Measurements from ENCODE around the gene SMTN. TPM values are rescaled to one million over a fixed set of nuclear protein-coding genes. Genes with fewer than 3 reads are reported as not detected.

SMTN gene
- 49.3 and 111 TPM in 2 replicates for total RNA-seq (2011; cell fraction: chromatin; rRNA removed; ENCODE audit: low replicate concordance)
- 49.2 and 65.0 TPM in 2 replicates for total RNA-seq (2011; cell fraction: nucleolus; rRNA removed)
- 48.8 and 58.2 TPM in 2 replicates for total RNA-seq (2011; cell fraction: nucleoplasm; rRNA removed)
- total RNA-seq (2014; rRNA removed) = 17.8 and 22.3 TPM in 2 replicates
- total RNA-seq (2014; rRNA removed; fragmentation: Illumina TruSeq; extraction: Trizol) = 8.8 and 11.1 TPM in 2 replicates
- total RNA-seq (2015; rRNA removed; fragmentation: Illumina TruSeq; extraction: Trizol) = 16.0 and 16.1 TPM in 2 replicates
- total RNA-seq (2021) = 39.9 and 41.1 TPM in 2 replicates
- 7.7 and 13.7 TPM in 2 replicates for polyA plus RNA-seq (2011; rRNA removed)
- 9.0 and 10.3 TPM in 2 replicates for polyA plus RNA-seq (2011; cell fraction: cytosol; rRNA removed)
- polyA plus RNA-seq (2011; cell fraction: nucleus; rRNA removed) = 70.1 and 84.9 TPM in 2 replicates
- 22.9 and 23.5 TPM in 2 replicates for polyA plus RNA-seq (2012)
- 17.6 and 28.4 TPM in 2 replicates for polyA plus RNA-seq (2014; fragmentation: Illumina TruSeq; extraction: Trizol)
- polyA plus RNA-seq (2014; fragmentation: Nextera tagmentation; extraction: Ambion mirVana) = 1 to 10 TPM; 2.5 to 3.4 TPM
- 20.6 and 25.5 TPM in 2 replicates for polyA plus RNA-seq (2014; rRNA removed)
- polyA minus RNA-seq (2011; rRNA and poly(A)+ RNA removed) = 4.6 and 7.0 TPM in 2 replicates
- 8.3 and 14.4 TPM in 2 replicates for polyA minus RNA-seq (2011; cell fraction: cytosol; rRNA and poly(A)+ RNA removed)
- 24.6 and 28.2 TPM in 2 replicates for polyA minus RNA-seq (2011; cell fraction: nucleus; rRNA and poly(A)+ RNA removed)
- percentile 58 among the genes with signal in this experiment for Bru-seq, nascent RNA
- BruChase-seq, experiment 1, labeled RNA remaining after a 2-hour chase = percentile 50 among the genes with signal in this experiment
- BruChase-seq, experiment 2, labeled RNA remaining after a 6-hour chase = percentile 55 among the genes with signal in this experiment
- long read RNA-seq, experiment 1, transcript SMTN-201 (21 exons, 3,295 nt) = major isoform, 6 of 92 reads
- long read RNA-seq, experiment 1, partial matches to known transcripts = 64 of 92 reads
- long read RNA-seq, experiment 1, other reads (novel, unspliced or antisense) = 21 of 92 reads
- long read RNA-seq, experiment 2, partial matches to known transcripts = 13 of 26 reads
- long read RNA-seq, experiment 2, other reads (novel, unspliced or antisense) = 8 of 26 reads
- long read RNA-seq, experiment 3, partial matches to known transcripts = 3 of 10 reads
- long read RNA-seq, experiment 3, other reads (novel, unspliced or antisense) = 6 of 10 reads

DNA sequence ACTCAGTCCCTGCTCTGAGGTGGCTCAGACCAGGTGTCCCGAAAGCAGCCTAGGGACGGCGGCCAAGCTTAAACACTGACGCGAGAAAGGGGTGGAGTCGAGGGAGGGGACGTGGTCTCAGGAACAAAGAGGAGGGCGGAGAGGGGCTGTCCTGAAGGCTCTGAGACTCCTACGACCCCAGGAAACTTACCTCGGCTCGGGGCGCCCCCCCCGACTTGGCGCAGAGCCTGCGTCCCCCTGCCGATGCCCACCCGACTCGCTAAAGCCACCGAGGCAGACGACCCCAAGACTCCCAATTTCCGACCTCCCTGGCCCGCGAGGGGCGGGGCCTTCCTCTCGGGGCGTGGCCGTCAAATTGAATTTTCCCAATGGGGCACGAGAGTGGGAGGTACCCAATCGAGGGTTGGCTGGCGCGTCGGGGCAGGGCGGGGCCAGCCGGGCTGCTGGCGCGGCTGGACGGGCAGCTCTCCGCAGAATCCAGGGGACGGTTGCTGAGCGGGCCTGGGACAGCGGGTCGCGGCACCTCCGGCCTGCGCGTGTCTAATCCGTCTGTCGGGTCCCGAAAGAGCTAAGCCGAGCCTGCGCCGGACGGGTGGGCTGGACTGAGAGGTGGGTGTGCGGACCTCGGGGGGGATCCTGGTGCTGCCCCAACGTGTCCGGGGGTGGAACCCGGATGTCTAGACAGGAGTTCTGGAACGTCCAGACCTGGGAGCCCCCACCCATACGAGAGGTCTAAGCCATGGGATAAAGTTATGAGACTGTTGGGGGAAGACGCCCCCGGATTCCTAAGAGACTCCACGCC is at the start of gene SMTN:
Gene SMTN (plus strand): TSS at position 471 of the 802 bp plus-strand sequence. CDS start 1,941 bp downstream, outside the sequence.
- ChIA-PET CTCF (ENCODE audit: low intra/inter-chr PET ratio) (interaction anchor here (0.8 kb wide), 1 partner anchor 134 kb away, joined by 3 read pairs; no protein-coding TSS in a partner anchor), POLR2A (interaction anchor here (0.6 to 2.5 kb wide), 8 partner anchors 11 to 140 kb away, joined by 3 to 15 read pairs (median 4); partner anchors contain the start of genes MORC2 and TUG1)
- intact Hi-C loops (cut with micrococcal nuclease) (no loop called here), in situ Hi-C loops (cut with MboI) (loop anchor here (10.0 kb wide), 1 partner anchor 316 kb away; no protein-coding TSS in a partner anchor)
- H3K9ac ChIP-seq (ENCODE audit: insufficient read depth in 1 of 2, low read depth in 2 of 2, low read length in 2 of 2) = peak within 1 kb of the TSS; percentile 72 to 89
- H3K4me2 ChIP-seq (ENCODE audit: insufficient read depth, low read length) = peak within 1 kb of the TSS; percentile 80
- H3K4me1 ChIP-seq (replicated peaks in 1 of 2; ENCODE audit: control insufficient read depth in 2 of 2, insufficient read depth in 2 of 2, low read length in 2 of 2) = peaks cover 24 to 48% of the 10 kb centered on the region in 2 experiments
- H3K4me3 ChIP-seq = peak within 1 kb of the TSS; percentile 53
- BruUV-seq (replicated peaks) = no TSS peak
- peaks cover 2% of the 10 kb centered on the region for H3K9me1 ChIP-seq (ENCODE audit: control insufficient read depth, insufficient read depth, low read length)
- no peaks in the 10 kb centered on the region; the same call in 2 of the 3 replicates for H3K36me3 ChIP-seq (ENCODE audit: control insufficient read depth, insufficient read depth, low read length)
- no peaks in the 10 kb centered on the region for H4K20me1 ChIP-seq (replicated peaks; ENCODE audit: control insufficient read depth, insufficient read depth, low read length)
- no peaks in the 10 kb centered on the region for H3K9me3 ChIP-seq (replicated peaks; ENCODE audit: control insufficient read depth, insufficient read depth, low read depth, low read length)
- peak within 1 kb of the TSS; percentile 81 for H2AFZ ChIP-seq (ENCODE audit: low read depth, low read length)
- H3K27ac ChIP-seq (ENCODE audit: extremely low read depth, low read depth, low read length) = peak within 1 kb of the TSS; percentile 68
- peaks cover 22% of the 10 kb centered on the region for H3K79me2 ChIP-seq (ENCODE audit: control insufficient read depth, insufficient read depth, low read length)
- 2% methylated on average over 30 of the region's 63 CpGs for WGBS (ENCODE audit: insufficient coverage, low coverage, missing lambda C conversion rate)
- no peaks in the 10 kb centered on the region for H3K27me3 ChIP-seq (ENCODE audit: control insufficient read depth in 2 of 2, insufficient read depth in 2 of 2, low read length in 2 of 2)
- DNase-seq (ENCODE audit: extremely low read depth in 1 of 4, low spot score in 3 of 4) (peak; percentile 84 to 91 (median 87)), ATAC-seq (peak; percentile 82), FAIRE-seq (peak; percentile 83)
- TF ChIP-seq LARP7 (IDR thresholded peaks at IDR 0.05) = no peak
- TF ChIP-seq HNRNPLL (IDR thresholded peaks at IDR 0.05; ENCODE audit: low read depth, low read length, poor library complexity, severe bottlenecking) = no peak
- TF ChIP-seq ZC3H4 (CRISPR knock-in tag; IDR thresholded peaks at IDR 0.05; ENCODE audit: borderline replicate concordance) = no peak
- TF ChIP-seq MTA3 (IDR thresholded peaks at IDR 0.05; ENCODE audit: borderline replicate concordance) = peak; percentile 47; the same call in 1 of the 2 replicates
- no peak for TF ChIP-seq MTF1 (CRISPR knock-in tag; IDR thresholded peaks at IDR 0.05; ENCODE audit: borderline replicate concordance)
- TF ChIP-seq POLR2AphosphoS2 (IDR thresholded peaks at IDR 0.05; ENCODE audit: low read length) = 0 out of 2 replicates have a peak, but pooled peaks have one; percentile 53
- no peak for TF ChIP-seq EP300 (IDR thresholded peaks at IDR 0.05; ENCODE audit: low read length)
- no peak for TF ChIP-seq ZBTB34 (CRISPR knock-in tag; IDR thresholded peaks at IDR 0.05)
- no peak for TF ChIP-seq KLF1 (tag; IDR thresholded peaks at IDR 0.05)
- peak; percentile 45 for TF ChIP-seq KDM5B (IDR thresholded peaks at IDR 0.05; ENCODE audit: insufficient replicate concordance, low read depth, low read length)
- no peak for TF ChIP-seq XRCC4 (IDR thresholded peaks at IDR 0.05; ENCODE audit: extremely low read depth, insufficient read depth, insufficient read length)
- no peak for TF ChIP-seq PRPF4 (IDR thresholded peaks at IDR 0.05; ENCODE audit: insufficient read depth, low read depth, low read length, poor library complexity, severe bottlenecking)
- TF ChIP-seq ARNT (IDR thresholded peaks at IDR 0.05) = no peak
- TF ChIP-seq ILF3 (IDR thresholded peaks at IDR 0.05; ENCODE audit: borderline replicate concordance) = no peak
- TF ChIP-seq FOXM1 (IDR thresholded peaks at IDR 0.05; ENCODE audit: low read depth) = no peak
- TF ChIP-seq FOXM1 (CRISPR knock-in tag; IDR thresholded peaks at IDR 0.05; ENCODE audit: low read depth) = no peak

Data from K562 (cell line).